Fibroblast of the aortic adventitia (primary cell): ENCODE results near the gene TCHH. TPM values are rescaled to one million over a fixed set of nuclear protein-coding genes. Genes with fewer than 3 reads are reported as not detected.

Experiments used
- DNase-seq: peaks from one replicate; pipeline ENCODE4 v3.0.0-alpha.2; 2010; ENCODE audit warnings: low read depth
- H3K4me3 ChIP-seq: 2 replicates; pipeline ENCODE4 v1.5.1; 2011; ENCODE audit warnings: low read depth, mild to moderate bottlenecking, control low read depth, low read length, moderate library complexity
- total RNA-seq: library from RNA; depleted of rRNA; stranded (reverse); fragments of >200 nt; gene quantifications from 2 replicates; pipeline ENCODE4 v1.2.3, GENCODE V29; 2012; ENCODE audit warnings: low replicate concordance
- TF ChIP-seq, protein P1 (sequence below): IDR thresholded peaks from 2 replicates; pipeline ENCODE4 v1.5.1; 2011; ENCODE audit warnings: mild to moderate bottlenecking, low read length, control low read depth, inconsistent platforms; ENCODE audit not compliant: insufficient read depth

TCHH gene
- total RNA-seq, 1 donor = 0.09 TPM

DNA sequence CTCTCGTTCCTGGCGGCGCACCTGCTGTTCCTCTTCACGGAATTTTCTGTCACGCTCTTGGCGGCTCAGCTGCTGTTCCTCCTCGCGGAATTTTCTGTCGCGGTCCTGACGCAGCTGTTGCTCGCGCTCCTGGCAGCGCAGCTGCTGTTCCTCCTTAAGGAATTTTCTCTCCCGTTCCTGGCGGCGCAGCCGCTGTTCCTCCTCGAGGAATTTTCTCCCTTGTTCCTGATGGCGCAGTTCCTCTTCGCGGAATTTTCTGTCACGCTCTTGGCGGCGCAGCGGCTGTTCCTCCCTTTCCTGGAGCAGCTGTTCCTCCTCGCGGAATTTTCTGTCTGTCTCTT is 6.4 kb downstream of the TCHH start:
- TF ChIP-seq, protein P1, sequence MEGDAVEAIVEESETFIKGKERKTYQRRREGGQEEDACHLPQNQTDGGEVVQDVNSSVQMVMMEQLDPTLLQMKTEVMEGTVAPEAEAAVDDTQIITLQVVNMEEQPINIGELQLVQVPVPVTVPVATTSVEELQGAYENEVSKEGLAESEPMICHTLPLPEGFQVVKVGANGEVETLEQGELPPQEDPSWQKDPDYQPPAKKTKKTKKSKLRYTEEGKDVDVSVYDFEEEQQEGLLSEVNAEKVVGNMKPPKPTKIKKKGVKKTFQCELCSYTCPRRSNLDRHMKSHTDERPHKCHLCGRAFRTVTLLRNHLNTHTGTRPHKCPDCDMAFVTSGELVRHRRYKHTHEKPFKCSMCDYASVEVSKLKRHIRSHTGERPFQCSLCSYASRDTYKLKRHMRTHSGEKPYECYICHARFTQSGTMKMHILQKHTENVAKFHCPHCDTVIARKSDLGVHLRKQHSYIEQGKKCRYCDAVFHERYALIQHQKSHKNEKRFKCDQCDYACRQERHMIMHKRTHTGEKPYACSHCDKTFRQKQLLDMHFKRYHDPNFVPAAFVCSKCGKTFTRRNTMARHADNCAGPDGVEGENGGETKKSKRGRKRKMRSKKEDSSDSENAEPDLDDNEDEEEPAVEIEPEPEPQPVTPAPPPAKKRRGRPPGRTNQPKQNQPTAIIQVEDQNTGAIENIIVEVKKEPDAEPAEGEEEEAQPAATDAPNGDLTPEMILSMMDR = no peak
- peak overlapping the region; percentile 64 for H3K4me3 ChIP-seq
- DNase-seq = no peak

DNA sequence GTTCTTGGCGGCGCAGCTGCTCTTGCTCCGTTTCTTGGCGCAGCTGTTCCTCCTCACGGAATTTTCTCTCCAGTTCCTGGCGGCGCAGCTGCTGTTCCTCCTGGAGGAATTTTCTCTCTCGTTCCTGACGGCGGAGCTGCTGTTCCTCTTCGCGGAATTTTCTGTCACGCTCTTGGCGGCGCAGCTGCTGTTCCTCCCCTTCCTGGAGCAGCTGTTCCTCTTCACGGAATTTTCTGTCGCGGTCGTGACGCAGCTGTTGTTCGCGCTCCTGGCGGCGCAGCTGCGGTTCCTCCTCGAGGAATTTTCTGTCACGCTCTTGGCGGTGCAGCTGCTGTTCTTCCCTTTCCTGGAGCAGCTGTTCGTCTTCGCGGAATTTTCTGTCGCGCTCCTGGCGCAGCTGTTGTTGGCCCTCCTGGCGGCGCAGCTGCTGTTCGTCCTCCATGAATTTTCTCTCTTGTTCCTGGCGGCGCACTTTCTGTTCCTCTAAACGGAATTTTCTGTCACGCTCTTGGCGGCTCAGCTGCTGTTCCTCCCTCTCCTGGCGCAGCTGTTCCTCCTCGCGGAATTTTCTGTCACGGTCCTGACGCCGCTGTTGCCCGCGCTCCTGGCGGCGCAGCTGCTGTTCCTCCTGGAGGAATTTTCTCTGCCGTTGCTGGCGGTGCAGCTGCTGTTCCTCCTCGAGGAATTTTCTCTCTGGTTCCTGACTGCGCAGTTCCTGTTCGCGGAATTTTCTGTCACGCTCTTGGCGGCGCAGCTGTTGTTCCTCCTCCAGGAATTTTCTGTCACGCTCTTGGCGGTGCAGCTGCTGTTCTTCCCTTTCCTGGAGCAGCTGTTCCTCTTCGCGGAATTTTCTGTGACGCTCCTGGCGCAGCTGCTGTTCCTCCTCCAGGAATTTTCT is 7.0 kb downstream of the TCHH start:
- peak; percentile 73 for DNase-seq
- peak overlapping the region; percentile 50 for H3K4me3 ChIP-seq
- TF ChIP-seq, protein P1 = no peak

DNA sequence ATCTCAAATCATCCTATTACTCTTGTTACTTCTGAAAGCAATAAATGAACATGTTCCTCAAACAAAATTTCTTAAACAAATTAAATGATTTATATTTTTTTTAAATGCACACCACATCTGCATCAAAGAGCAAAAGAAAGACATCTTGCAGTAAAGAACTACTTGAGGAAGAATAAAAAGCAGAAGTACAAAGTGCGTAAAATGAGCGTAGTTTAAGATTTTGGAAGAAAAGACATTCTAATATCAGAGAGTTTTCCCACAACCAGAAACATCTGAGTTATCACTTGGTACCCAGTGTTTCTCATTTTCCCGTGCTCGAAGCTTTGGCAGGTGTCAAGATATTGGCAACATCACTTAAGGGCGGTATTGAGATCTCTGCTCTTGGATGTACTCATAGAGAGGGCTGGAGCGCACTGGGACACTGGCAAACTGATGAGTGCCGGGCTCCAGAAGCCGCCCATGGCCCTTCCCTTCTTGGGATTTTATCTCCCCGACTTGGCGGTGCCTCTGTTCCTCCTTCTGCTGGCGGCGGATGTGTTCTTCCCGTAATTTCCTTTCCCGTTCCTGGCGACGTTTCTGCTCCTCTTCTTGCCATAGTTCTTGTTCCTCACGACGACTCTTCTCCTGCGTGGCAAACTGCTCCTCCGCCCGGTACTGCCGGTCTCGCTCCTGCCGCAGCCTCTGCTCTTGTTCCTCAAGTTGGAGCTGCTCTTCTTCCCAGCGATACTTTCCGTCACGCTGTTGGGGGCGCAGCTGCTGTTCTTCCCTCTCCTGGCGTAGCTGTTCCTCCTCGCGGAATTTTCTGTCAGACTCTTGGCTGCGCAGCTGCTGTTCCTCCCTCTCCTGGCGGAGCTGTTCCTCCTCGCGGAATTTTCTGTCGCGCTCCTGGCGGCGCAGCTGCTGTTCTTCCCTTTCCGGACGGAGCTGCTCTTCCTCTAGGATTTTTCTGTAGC is 7.9 kb downstream of the TCHH start:
- no peak for DNase-seq
- TF ChIP-seq, protein P1 = no peak
- H3K4me3 ChIP-seq = peak overlapping the region; percentile 50

DNA sequence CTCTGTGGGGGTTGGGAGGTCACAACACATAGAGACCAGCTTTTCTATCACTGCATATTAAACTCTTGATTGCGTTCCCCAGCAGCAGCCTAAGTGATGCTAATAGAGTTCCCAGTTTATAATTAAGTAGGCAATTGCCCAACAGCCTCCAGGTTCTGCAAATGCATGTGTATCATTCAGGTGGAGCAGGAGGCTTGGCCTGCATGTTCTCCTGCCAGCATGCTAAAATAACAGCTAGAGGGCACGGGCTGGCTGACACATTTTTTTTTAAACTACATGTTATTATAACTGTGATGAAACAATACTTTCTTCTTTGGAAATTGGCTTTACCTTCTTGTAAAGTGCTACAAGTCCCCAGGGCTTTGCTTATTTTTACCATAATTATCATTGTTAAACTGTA is 10.4 kb downstream of the TCHH start:
- no peak for DNase-seq
- TF ChIP-seq, protein P1 = no peak
- H3K4me3 ChIP-seq = no peak overlapping the region

DNA sequence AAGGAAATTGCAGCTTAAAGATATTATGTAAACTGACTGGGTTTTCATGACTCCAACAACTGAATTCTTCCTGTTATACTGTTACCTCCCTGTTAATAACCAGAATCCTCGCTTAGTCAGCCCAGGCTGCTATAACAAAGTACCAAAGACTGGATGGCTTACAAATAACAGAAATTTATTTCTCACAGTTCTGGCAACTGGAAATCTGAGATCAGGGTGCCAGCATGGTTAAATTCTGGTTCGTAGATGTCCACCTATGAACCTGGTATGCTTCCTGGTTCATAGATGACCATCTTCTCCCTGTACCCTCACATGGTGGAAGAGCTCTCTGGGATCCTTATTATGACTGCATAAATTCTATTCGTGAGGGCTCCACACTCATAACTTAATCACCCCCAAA is 18.3 kb downstream of the TCHH start:
- TF ChIP-seq, protein P1 = no peak
- H3K4me3 ChIP-seq = no peak overlapping the region
- DNase-seq = no peak

DNA sequence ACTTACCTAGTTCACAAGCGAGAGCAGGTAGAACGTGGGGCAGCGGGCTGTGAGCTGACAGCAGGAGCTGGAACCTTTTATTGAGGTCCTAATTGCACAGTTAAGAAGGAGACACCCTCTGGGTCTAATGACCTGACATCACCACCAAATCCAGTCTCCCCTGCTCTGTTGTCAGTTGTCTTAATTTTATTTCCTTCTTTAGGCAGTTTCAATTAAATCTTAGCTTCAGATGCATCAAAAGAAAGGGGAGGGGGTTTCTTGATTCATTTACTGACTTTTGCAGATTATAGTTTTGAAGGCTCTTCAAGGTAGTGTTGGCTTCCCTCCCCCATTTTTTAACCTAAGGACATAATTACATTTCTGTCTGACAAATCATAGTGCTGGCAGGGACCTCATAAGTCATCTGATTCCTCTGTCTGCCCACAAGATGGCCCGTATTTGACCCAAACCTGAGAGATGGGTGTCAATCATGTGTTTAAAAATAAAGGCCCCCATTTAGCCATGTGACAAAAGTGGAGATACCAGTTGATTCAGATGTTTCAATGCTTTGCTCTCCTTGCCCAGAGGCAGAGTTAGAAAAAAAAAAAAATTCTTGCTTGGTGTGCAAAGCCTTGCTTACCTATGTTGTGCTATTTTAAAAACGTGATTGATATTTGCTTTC is 26.1 kb downstream of the TCHH start, which contains the start of gene TCHHL1:
TSS of gene TCHHL1 (minus strand) at position 51 of the 661 bp plus-strand sequence. CDS start 921 bp downstream, outside the sequence.
- TF ChIP-seq, protein P1 = no peak
- no peak for DNase-seq
- H3K4me3 ChIP-seq = no peak within 1 kb of the TSS
